ENCODE data around the gene RUFY2. TPM values are rescaled to one million over a fixed set of nuclear protein-coding genes. Genes with fewer than 3 reads are reported as not detected.

The RUFY2 gene
- total RNA-seq, 1 experiment from 2014 or later = 30.5 TPM

- peaks cover 52% of the 10 kb centered on the region for H3F3A ChIP-seq (ENCODE audit: insufficient read depth, low read depth)
- H3K79me2 ChIP-seq (ENCODE audit: low read depth) = peaks cover 100% of the 10 kb centered on the region
- peaks cover 83% of the 10 kb centered on the region for H3K36me3 ChIP-seq (ENCODE audit: low read depth)
- H4K20me1 ChIP-seq (ENCODE audit: insufficient read depth) = peaks cover 90% of the 10 kb centered on the region
- no peaks in the 10 kb centered on the region for H3K9me3 ChIP-seq (ENCODE audit: insufficient read depth, low read depth)
- H2AFZ ChIP-seq = no peak overlapping the region
- peak overlapping the region; percentile 91 for H3K4me2 ChIP-seq
- intact Hi-C loops (cut with micrococcal nuclease; ENCODE audit: unreplicated experiment) = loop anchor here (10.0 kb wide), 1 partner anchor 482 kb away; no protein-coding TSS in a partner anchor
- H3K4me3 ChIP-seq = peak overlapping the region; percentile 78; the same call in 1 of the 2 replicates
- BruUV-seq (replicated peaks) = no TSS peak
- H3K27me3 ChIP-seq (ENCODE audit: insufficient read depth, low read depth) = no peaks in the 10 kb centered on the region
- H3K4me1 ChIP-seq (replicated peaks; ENCODE audit: insufficient read depth) = peaks cover 30% of the 10 kb centered on the region
- no peak for DNase-seq
- ChIA-PET CTCF (no interaction called here), POLR2A (ENCODE audit: unreplicated experiment) (no interaction called here)
- no peak for TF ChIP-seq EZH2 (IDR thresholded peaks at IDR 0.05; ENCODE audit: low read depth)
- TF ChIP-seq CTCF (conservative IDR thresholded peaks at IDR 0.05) = no peak
- no peaks in the 10 kb centered on the region for H3K9me2 ChIP-seq (ENCODE audit: insufficient read depth)
- no peak overlapping the region for H3K27ac ChIP-seq
Observed at GRCh38 chr10:68336754-68337351, 70.2 kb downstream of the RUFY2 start.

GRCh38 chr10:68334672-68335467, 72.2 kb downstream of the RUFY2 start:
- Histone ChIP-seq H3K27me3 (ENCODE audit: insufficient read depth, low read depth) (no peaks in the 10 kb centered on the region), H3K4me2 (peak overlapping the region; percentile 91), H3F3A (ENCODE audit: insufficient read depth, low read depth) (peaks cover 44% of the 10 kb centered on the region), H3K36me3 (ENCODE audit: low read depth) (peaks cover 64% of the 10 kb centered on the region), H3K4me1 (replicated peaks; ENCODE audit: insufficient read depth) (peaks cover 38% of the 10 kb centered on the region), H3K27ac (no peak overlapping the region), H3K79me2 (ENCODE audit: low read depth) (peaks cover 92% of the 10 kb centered on the region), H2AFZ (no peak overlapping the region), H3K4me3 (peak overlapping the region; percentile 78), H4K20me1 (ENCODE audit: insufficient read depth) (peaks cover 70% of the 10 kb centered on the region), H3K9me3 (ENCODE audit: insufficient read depth, low read depth) (no peaks in the 10 kb centered on the region), H3K9me2 (ENCODE audit: insufficient read depth) (peaks cover 2% of the 10 kb centered on the region; the same call in 1 of the 2 replicates)
- TF ChIP-seq CTCF (conservative IDR thresholded peaks at IDR 0.05) (no peak), EZH2 (IDR thresholded peaks at IDR 0.05; ENCODE audit: low read depth) (no peak)
- ChIA-PET POLR2A (ENCODE audit: unreplicated experiment) (no interaction called here), CTCF (interaction anchor here (0.6 kb wide), 1 partner anchor 476 kb away, joined by 4 read pairs; no protein-coding TSS in a partner anchor)
- no peak for DNase-seq
- intact Hi-C loops (cut with micrococcal nuclease; ENCODE audit: unreplicated experiment) = loop anchor here (1.0 to 10.0 kb wide), 2 partner anchors 261 to 480 kb away; no protein-coding TSS in a partner anchor
- no TSS peak for BruUV-seq (replicated peaks)

Measured in PC-9 (cell line).